ENCODE data around the gene SNAPC4.
"Not testable (repeated sequence)": the region's sequence is repeated elsewhere in the genome, so short reads cannot be mapped to it uniquely, and the experiment has no call there.

SNAPC4 gene

DNA sequence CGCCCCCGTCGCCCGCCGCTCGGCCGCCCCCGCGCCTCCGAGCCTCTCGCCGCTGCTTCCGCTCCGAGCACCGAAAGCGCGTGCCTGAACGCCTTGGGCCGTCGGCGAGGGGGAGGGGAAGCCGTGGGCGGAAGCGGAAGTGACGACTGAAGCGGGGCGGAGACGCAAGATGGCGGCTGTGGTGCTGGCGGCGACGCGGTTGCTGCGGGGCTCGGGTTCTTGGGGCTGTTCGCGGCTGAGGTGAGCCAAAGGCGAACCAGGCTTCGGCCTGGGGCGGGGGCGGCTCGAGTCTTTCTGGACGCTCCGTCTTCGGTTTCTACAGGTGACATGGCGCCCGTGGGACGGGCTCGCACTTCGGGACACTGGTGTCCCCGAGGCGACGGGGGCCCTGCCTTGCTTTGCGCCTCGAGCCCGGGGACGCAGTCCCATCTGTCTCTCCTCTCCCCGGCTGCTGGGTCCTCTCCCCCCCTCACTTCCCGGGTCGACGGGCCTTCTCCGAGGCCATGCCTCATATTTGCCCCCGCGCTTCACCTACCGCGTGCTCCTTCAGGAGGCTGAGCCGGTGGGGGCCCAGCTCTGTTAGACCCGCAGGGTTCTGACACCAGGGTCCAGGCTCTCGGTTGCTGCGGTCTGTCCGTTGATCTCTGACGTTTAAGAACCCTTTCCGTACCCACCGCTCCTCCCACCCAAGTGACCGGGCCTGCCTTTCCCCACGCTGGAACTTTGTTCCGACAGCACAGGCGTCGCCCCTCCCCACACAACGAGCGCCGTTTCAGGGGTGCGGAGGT lies 10.7 kb upstream of the SNAPC4 start, which contains the start of the genes ENTR1 and PMPCA:
Gene ENTR1 (minus strand): TSS at position 115 of the 788 bp plus-strand sequence. CDS start 217 bp downstream, outside the sequence.
Gene PMPCA (plus strand): TSS at position 159 of the 788 bp plus-strand sequence. CDS start 11 bp downstream, at position 170.
- DNase-seq = peak; percentile 99

- DNase-seq = peak; percentile 18
These were observed 9.8 kb upstream of the SNAPC4 start for GRCh38 chr9:136409557-136410455.

- DNase-seq = no peak
These were observed 7.9 kb upstream of the SNAPC4 start for GRCh38 chr9:136407911-136408310.

GRCh38 chr9:136407061-136407460 lies 7.1 kb upstream of the SNAPC4 start:
- not testable (repeated sequence) for DNase-seq

GRCh38 chr9:136405904-136406303 lies 5.9 kb upstream of the SNAPC4 start:
- not testable (repeated sequence) for DNase-seq

DNA sequence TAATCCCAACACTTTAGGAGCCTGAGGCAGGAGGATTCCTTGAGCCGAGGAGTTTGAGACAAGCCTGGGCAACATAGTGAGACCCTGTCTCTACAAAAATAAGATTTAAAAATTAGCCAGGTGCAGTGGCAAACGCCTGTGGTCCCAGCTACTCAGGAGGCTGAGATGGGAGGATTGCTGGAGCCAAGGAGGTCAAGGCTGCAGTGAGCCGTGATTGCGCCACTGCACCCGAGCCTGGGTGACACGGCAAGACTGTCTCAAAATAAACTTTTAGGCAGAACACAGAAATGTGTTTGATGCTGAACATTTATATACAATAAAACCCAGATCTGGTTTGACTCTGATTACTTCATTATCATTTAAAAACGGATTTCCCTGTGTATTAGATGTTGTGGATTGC lies 5.5 kb upstream of the SNAPC4 start:
- no peak for DNase-seq

DNA sequence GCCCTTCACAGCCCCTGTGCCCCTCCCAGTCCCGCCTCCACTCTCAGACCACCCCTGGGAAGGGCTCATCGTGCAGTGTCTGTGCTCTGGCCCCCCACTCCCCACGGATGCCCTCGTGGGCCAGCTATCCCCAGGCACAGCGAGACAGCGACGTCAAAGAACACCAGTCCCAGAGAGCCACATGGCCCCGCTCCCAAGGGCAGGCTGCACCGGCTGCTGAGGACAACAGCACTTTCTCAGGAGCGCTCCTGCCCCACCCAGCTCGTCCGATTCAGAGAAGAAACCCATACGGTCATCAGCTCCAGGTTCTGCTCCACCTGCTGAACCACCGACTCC lies 4.8 kb upstream of the SNAPC4 start:
- no peak for DNase-seq

DNA sequence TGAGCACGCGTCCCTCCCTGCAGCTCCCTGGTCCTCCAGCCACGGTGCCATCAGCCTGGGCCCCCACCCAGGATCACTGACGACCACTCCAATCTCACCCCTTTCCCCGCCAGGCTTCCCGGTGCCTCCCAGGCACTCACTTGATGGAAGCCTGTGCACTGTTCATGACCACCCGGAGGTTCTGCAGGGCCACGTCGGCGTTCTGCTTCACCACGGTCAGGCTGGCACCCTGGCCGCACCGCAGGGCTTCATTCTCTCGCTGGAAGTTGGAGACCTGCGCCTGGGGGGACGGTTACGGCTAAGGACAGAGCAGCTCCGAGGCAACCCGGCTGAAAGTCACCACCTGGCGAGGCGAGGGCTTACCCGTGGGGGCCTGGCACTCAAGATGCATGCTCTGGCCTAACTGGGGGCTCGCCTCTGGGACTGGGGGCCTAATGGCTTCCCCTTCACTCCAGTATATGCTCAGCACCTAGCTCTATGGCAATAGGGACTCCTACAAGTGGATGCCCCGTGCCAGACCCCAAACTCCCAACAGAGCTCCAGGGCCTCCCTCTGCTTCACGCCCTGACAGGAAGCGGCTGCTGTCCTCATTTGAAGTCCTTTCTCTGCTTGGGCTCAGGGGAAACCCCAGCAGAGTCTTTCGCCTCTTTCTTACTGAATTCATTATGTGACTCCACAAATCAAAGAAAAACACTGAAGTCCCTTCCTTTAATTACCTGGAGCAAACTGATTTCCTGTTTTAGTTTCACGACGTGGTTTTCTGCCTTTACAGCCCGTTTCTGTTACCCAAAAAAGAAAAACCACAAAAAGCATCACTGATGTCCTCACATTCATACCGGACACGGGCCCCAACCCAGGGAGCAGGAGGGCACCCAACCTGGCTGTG lies 4.2 kb upstream of the SNAPC4 start:
- DNase-seq = no peak

DNA sequence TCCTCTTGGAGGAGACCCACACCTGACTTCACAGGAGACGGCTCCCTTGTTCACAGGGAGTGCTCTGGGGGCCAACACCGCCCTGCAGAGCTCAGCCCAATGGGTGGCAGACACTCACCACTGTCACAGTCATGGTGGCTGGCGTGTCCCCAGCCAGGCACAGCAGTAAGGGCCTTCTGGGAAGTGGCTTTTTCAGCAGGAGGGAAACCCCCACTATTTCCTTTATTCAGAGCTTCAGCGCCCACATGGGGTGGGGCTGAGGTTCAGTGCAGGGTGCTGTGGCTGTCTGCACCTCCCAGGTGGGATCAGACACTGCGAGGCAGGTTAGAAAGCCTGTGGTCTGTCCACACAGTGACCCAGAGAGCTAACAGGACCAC lies 3.6 kb upstream of the SNAPC4 start:
- peak; percentile 66 for DNase-seq

DNA sequence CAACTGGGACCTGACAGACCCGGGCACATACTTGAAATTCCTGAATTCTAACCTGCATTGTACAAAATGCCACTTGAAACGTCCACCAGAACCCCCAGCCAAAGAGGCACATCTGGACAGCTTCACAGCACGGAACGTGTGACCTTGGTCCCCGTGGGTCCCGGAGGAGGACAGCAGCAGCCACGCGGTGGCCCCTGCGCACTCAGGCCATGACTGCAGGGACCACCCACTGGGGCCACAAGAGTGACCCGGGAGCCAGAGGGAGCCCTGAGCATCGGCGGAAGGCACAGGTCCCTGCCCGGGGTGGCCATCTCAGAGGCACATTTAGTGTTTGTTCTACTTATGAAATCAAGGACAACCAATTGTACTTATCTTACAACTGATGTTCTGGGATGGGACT lies 2.1 kb upstream of the SNAPC4 start:
- DNase-seq = no peak

DNA sequence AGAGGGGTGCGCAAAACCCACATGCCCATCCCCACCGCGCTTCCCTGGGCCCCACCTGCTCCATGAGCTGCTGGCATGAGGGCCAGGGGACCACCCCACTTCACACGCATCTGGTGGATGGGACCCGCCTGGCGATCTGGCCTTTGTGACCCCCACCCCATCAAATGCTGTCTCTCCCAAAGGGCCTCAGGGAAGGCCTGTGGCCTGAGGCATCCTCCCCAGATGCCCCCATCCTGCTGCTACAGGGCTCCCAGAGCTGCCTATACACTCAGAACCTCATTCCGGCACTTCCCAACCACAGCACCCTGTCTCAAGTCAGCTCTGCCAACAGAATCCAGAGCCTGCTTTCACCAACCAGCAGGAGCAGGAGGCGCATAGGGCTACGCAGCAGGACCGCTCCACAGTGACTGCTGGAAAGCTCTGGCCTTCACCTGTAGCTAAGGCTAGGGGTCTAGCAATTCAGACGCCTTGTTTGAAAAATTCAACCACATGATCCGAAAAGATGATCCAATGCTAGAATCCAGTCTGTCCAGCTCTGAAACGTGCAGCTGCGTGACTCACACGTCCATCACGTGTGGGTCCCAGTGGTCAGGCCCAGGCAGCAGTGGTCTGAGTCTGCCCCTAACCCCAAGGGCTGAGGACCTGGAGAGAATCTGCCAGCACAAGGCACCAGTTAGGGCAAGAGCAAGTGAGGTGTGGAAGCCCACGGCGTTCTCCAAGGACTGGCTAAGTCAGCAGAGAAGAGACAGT lies 1.4 kb upstream of the SNAPC4 start:
- DNase-seq = no peak

GRCh38 chr9:136399176-136400037 lies 563 bp downstream of the SNAPC4 start:
- peak; percentile 26 for DNase-seq

DNA sequence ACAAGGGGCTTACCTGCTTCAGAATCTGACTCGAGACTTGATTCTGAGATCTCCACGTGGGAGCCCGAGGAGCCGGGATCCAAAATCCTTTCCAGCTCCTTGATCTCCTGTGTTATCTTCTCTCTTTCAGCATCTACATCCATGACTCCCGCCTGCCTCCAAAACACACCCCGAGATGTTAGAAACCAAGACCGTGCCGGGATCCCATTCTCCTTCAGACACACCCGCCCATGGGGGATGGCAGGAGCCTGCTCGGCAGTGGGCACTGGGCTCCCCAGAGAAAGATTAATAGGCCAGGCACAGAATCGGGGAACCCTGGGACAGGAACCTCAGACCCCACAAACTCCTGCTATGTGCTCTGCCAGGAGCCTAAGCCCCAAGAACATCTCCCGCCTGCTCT lies 1.7 kb downstream of the SNAPC4 start:
- no peak for DNase-seq

DNA sequence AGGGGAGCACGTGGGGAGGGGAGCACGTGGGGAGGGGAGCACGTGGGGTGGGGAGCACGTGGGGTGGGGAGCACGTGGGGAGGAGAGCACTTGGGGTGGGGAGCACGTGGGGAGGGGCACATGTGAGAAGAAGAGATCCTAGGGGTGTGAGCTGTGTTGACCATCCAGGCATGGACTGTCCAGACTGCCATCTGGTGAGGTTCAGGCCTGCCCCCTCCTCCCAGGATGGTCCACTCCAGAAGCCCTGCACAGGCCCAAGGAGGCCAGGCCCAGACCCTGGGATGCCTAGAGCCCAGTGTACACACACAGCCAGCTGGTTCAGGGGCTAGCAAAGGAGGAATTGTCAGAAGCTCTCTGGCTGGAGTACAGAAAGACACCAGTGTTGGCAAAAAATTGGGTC lies 2.3 kb downstream of the SNAPC4 start:
- DNase-seq = no peak

- DNase-seq = no peak
These were observed 3.8 kb downstream of the SNAPC4 start for GRCh38 chr9:136396219-136396515.

DNA sequence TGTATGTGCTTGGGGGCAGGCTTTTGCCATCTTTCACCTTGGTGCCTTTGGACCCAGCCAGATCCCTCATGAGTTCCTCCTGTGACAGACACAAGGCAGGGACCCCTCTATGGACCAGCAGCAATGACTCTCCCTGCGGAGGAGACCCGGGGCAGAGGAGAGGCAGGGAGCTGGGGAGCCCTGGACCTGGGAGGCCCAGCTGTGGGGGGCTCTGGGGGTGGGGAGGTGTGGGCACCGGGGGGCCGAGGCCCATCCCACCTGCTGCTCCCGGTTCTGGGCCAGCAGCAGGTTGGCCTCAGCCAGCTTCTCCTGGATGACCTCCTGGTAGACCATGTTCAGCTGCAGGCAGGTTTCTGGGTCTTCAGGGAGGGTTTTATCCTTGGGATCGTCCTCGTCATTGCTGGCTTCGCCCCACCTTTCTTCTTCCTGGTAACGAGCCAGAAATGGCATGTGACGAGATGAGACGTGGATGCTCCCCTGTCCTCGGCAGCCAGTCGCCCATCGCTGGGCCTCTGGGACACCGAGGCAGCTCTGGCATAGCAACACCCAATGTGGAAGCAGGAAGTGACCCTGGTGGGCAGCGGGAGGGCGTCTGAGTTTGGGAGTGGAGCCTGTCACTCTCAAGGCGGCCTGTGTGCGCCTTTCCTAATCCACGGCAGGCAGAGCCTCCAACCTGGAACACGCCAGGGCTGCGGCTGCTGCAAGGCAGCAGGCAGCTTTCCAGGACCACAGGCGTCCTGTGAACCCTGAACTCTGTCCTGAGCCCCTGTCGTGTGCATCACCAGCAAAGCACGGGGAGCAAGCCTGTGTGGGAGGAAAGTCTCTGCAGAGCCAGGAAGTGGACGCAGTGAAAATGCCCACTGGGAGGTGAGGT lies 4.4 kb downstream of the SNAPC4 start:
- no peak for DNase-seq

GRCh38 chr9:136395020-136395340 lies 5.0 kb downstream of the SNAPC4 start:
- DNase-seq = no peak

GRCh38 chr9:136394312-136395019 lies 5.5 kb downstream of the SNAPC4 start:
- DNase-seq = no peak

DNA sequence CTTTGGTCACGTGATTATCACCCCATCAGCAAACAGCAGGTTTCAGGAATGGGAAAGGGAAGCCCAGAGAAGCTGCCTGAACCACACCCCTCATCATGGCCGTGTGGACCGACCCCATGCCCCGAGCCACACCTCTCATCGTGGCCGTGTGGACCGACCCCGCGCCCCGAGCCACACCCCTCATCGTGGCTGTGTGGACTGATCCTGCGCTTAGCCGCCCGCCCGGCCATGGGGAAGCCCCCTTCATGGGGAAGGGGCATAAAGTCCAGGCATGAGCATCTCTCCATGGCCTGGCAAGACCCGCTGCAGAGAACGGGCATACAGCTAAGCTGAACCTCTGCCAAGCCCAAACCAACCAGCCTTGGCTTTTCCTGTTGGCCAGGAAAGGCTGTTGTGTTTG lies 6.4 kb downstream of the SNAPC4 start:
- no peak for DNase-seq
